ENCODE results near the gene GBX2. TPM values are rescaled to one million over a fixed set of nuclear protein-coding genes. Genes with fewer than 3 reads are reported as not detected.

Gene GBX2
- total RNA-seq, 1 donor from 2014 or later = 1.8 TPM

GRCh38 chr2:236171181-236171679 is 3.0 kb upstream of the GBX2 start:
- H3K9me3 Mint-ChIP-seq (ENCODE audit: unreplicated experiment) = peaks cover 34% of the 10 kb centered on the region
- H3K36me3 Mint-ChIP-seq (ENCODE audit: low read depth, unreplicated experiment) = peaks cover 3% of the 10 kb centered on the region
- Histone ChIP-seq H3K9me3 (ENCODE audit: insufficient read depth, low read depth, low read length) (no peaks in the 10 kb centered on the region), H3K79me2 (ENCODE audit: insufficient read depth, low read length) (peaks cover 5% of the 10 kb centered on the region), H4K20me1 (ENCODE audit: insufficient read depth, low read length) (no peaks in the 10 kb centered on the region), H3K9ac (ENCODE audit: low read length) (no peak overlapping the region), H3K27me3 (ENCODE audit: insufficient read depth, low read length) (peaks cover 58% of the 10 kb centered on the region), H2AFZ (ENCODE audit: low read depth, low read length) (no peak overlapping the region), H3K4me3 (ENCODE audit: insufficient read depth, low read depth, low read length) (no peak overlapping the region), H3K36me3 (ENCODE audit: insufficient read depth, low read length) (no peaks in the 10 kb centered on the region), H3K27ac (ENCODE audit: low read depth, low read length) (no peak overlapping the region), H3K4me1 (ENCODE audit: insufficient read depth, low read length) (peaks cover 28% of the 10 kb centered on the region), H3K4me2 (ENCODE audit: low read length) (peak overlapping the region; percentile 48)
- FAIRE-seq = no peak
- TF ChIP-seq, protein P1, sequence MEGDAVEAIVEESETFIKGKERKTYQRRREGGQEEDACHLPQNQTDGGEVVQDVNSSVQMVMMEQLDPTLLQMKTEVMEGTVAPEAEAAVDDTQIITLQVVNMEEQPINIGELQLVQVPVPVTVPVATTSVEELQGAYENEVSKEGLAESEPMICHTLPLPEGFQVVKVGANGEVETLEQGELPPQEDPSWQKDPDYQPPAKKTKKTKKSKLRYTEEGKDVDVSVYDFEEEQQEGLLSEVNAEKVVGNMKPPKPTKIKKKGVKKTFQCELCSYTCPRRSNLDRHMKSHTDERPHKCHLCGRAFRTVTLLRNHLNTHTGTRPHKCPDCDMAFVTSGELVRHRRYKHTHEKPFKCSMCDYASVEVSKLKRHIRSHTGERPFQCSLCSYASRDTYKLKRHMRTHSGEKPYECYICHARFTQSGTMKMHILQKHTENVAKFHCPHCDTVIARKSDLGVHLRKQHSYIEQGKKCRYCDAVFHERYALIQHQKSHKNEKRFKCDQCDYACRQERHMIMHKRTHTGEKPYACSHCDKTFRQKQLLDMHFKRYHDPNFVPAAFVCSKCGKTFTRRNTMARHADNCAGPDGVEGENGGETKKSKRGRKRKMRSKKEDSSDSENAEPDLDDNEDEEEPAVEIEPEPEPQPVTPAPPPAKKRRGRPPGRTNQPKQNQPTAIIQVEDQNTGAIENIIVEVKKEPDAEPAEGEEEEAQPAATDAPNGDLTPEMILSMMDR (IDR thresholded peaks at IDR 0.05; ENCODE audit: insufficient read depth, low read depth, low read length) = no peak
- TF ChIP-seq EZH2 (IDR thresholded peaks at IDR 0.05; ENCODE audit: insufficient read depth, low read length) = peak; percentile 71
- DNase-seq (ENCODE audit: low read depth) = no peak
- peaks cover 51% of the 10 kb centered on the region for H3K27me3 Mint-ChIP-seq (ENCODE audit: low read depth, unreplicated experiment)
- peaks cover 13% of the 10 kb centered on the region for H3K4me1 Mint-ChIP-seq (ENCODE audit: low read depth, unreplicated experiment)
- H3K27ac Mint-ChIP-seq (ENCODE audit: unreplicated experiment) = peak overlapping the region; percentile 26
- H3K4me3 Mint-ChIP-seq (ENCODE audit: unreplicated experiment) = no peak overlapping the region

GRCh38 chr2:236170590-236171165 is 2.5 kb upstream of the GBX2 start:
- peaks cover 26% of the 10 kb centered on the region for H3K4me1 ChIP-seq (ENCODE audit: insufficient read depth, low read length)
- Mint-ChIP-seq H3K4me1 (ENCODE audit: low read depth, unreplicated experiment) (peaks cover 14% of the 10 kb centered on the region), H3K36me3 (ENCODE audit: low read depth, unreplicated experiment) (peaks cover 3% of the 10 kb centered on the region), H3K27ac (ENCODE audit: unreplicated experiment) (peak overlapping the region; percentile 89), H3K9me3 (ENCODE audit: unreplicated experiment) (peaks cover 35% of the 10 kb centered on the region), H3K4me3 (ENCODE audit: unreplicated experiment) (no peak overlapping the region), H3K27me3 (ENCODE audit: low read depth, unreplicated experiment) (peaks cover 57% of the 10 kb centered on the region)
- H3K79me2 ChIP-seq (ENCODE audit: insufficient read depth, low read length) = peaks cover 5% of the 10 kb centered on the region
- no peak for DNase-seq (ENCODE audit: low read depth)
- H3K27me3 ChIP-seq (ENCODE audit: insufficient read depth, low read length) = peaks cover 64% of the 10 kb centered on the region
- no peak overlapping the region for H3K4me3 ChIP-seq (ENCODE audit: insufficient read depth, low read depth, low read length)
- no peaks in the 10 kb centered on the region for H3K9me3 ChIP-seq (ENCODE audit: insufficient read depth, low read depth, low read length)
- TF ChIP-seq, protein P1 (IDR thresholded peaks at IDR 0.05; ENCODE audit: insufficient read depth, low read depth, low read length) = no peak
- TF ChIP-seq EZH2 (IDR thresholded peaks at IDR 0.05; ENCODE audit: insufficient read depth, low read length) = no peak
- no peak overlapping the region for H3K27ac ChIP-seq (ENCODE audit: low read depth, low read length)
- H4K20me1 ChIP-seq (ENCODE audit: insufficient read depth, low read length) = no peaks in the 10 kb centered on the region
- no peak overlapping the region for H2AFZ ChIP-seq (ENCODE audit: low read depth, low read length)
- no peak overlapping the region for H3K9ac ChIP-seq (ENCODE audit: low read length)
- no peak for FAIRE-seq
- no peaks in the 10 kb centered on the region for H3K36me3 ChIP-seq (ENCODE audit: insufficient read depth, low read length)
- peak overlapping the region; percentile 48 for H3K4me2 ChIP-seq (ENCODE audit: low read length)
